GM18499 (cell line): ENCODE data around the gene GARIN1A.
"Not testable (repeated sequence)": the region's sequence is repeated elsewhere in the genome, so short reads cannot be mapped to it uniquely, and the experiment has no call there.

Source experiments
- ATAC-seq: cut with Tn5 transposase; IDR thresholded peaks from one replicate; pipeline ENCODE4 v1.9.1; 2021; ENCODE audit warnings: moderate number of reproducible peaks; ENCODE audit not compliant: insufficient read depth, unreplicated experiment

GARIN1A gene

DNA sequence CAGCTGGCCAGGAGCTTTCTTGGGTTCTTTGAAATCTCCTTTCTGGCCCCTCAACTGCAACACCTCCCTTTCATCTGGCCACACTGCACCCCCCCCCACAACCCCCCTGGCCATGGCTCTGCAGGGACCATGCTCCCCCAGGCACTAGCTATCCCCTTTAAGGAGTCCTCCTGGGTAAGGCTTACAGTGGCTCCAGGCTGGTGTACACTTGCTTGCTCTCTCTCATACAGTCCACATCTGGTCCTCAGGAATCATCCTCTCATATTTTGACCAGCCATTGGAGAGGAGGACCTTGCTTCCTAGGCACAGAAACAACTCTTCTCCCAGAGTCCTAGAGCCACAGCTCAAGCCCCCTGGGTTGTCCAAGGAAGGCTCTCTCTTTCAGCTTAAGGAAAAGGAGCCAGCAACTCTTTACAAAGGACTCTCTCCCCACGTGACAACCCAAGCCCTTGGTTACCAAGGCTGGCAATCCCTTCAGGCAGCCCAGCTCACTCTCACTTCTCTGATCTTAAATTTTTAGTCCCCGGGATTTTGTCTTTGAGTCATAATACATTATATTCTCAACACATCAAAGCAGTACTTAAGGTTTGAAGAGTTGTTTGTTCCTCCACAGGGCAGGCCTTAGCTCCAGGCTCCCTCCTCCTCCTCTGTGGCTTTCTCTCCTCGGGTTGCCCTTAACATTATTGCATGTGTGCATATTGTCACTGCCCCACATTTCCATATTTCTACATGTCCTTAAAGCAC, 9.9 kb downstream of the GARIN1A start:
- no peak for ATAC-seq

DNA sequence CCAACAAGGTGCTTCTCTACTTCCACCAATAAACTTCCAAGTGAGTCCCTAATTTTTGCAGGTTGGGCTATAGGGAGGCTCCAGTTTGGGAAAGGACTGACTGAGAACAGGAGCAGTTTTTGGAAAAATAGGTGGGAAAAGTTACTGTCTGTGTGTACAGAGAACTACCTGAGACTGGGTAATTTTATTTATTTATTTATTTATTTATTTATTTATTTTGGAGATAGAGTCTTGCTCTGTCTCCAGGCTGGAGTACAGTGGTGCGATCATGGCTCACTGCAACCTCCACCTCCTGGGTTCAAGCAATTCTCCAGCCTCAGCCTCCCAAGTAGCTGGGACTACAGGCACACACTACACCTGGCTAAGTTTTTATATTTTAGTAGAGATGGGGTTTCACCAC, 11.2 kb downstream of the GARIN1A start:
- ATAC-seq, result not testable (repeated sequence)

GRCh38 chr7:128683738-128684137, 11.6 kb downstream of the GARIN1A start:
- ATAC-seq, result not testable (repeated sequence)

GRCh38 chr7:128687131-128687530, 15.0 kb downstream of the GARIN1A start:
- no peak for ATAC-seq

DNA sequence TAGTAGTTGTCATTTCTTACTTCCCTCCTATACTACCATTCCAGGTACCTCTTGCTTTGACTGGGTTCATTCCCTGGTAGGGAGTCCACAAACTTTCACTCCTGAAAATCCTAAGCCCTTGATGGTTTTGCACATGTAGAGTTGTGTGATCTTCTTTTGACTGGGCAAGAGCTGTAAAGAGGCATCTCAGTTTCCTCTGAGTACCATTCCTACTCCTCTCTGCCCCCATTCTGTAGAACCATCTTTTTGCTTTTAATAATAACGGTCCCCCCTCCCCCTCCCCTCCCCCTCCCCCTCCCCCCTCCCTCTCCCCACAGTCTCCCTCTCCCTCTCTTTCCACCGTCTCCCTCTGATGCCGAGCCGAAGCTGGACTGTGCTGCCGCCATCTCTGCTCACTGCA, 16.4 kb downstream of the GARIN1A start:
- ATAC-seq, result no peak

- ATAC-seq, result not testable (repeated sequence)
These were observed 17.3 kb downstream of the GARIN1A start for GRCh38 chr7:128689161-128689935.

DNA sequence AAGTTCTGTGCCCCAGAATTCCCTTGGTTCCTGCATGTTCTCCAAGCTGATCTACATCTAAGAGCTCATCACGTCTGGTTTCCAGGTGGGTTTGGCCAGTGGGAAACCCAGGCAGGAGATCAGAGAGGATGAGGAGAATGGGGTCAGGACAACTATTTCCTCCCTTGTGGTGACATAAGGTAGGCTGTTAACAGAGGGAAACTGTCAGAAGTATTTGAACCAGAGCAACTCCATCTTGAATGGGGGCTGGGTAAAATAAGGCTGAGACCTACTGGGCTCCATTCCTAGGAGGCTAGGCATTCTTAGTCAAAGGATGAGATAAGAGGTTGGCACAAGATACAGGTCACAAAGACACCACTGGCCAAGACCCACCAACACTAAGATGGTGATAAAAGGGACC, 19.1 kb downstream of the GARIN1A start:
- ATAC-seq, result no peak

DNA sequence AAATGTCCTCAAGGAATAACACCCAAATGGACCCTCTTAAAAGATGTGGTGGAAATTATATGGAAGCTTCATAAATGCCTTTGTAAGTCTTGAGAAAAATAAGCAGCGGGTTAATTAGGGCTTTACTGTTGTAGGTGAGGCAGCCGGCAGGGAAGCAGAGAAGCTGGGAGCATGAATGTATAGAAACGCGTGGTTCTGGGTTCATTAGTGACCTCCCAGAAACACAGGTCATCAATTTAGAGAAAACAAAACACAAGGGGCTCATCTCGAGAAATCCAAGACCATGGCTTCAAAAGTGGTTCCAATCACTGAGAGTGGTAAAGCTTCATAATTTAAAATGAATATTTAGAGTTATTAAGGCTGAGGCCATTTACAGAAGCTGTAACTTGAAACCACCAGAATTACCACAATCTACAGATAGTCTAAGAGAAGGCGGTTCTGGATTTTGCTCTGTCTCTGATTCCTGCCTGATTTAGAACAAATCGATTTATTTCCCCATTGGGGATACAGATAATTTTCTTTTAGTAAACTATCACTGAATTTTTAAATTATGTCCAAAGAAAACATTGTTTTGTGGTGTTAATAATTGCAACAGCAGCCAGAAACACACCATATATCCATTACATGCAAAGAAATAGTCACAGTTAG, 20.7 kb downstream of the GARIN1A start:
- no peak for ATAC-seq

GRCh38 chr7:128693373-128694015, 21.4 kb downstream of the GARIN1A start:
- no peak for ATAC-seq

DNA sequence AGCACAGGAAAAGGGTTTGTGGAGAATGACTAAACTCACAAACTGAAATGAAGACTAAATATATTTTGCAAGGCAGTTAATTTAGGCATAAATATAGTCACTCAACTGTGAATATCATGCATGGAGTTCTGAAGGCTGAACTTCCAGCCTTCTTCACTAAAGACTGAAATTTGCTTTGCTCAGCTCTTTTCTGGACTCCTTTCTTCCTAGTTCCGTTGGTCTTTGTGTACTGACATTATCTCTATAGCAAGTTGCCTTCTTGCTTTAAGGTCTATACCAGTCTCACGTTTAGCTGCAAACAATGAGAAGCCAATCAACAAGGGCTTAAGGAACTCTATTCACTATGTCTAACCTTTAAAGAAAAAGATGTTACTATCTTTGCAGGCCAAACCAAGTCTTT, 22.6 kb downstream of the GARIN1A start:
- ATAC-seq, result no peak

DNA sequence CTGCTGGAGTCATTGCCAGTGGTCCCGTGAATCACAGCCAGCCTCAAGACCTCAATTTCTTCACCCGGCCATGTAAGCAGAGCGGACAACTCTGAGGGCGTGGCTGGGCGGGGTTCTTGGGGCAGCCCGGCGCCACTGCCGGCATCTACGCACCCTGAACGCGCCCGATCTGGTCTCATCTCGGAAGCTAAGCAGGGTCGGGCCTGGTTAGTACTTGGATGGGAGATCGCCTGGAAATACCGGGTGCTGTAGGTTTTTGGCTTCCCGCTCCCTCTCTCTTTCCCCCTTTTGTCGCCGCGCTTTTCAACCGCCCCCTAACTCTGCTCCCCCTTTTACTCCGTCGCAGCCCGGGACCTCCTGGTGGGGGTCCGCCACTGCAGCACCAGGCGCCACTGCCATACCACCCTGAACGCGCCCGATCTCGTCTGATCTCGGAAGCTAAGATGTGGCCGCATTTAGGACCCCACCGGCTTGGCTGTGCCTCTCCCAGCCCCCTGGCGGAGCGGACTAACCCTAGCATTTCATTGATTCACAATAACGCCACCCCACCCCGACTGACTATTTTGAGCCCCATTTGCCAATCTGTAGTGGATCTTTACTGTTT, 25.3 kb downstream of the GARIN1A start:
- no peak for ATAC-seq

GRCh38 chr7:128699196-128699712, 27.2 kb downstream of the GARIN1A start:
- no peak for ATAC-seq

DNA sequence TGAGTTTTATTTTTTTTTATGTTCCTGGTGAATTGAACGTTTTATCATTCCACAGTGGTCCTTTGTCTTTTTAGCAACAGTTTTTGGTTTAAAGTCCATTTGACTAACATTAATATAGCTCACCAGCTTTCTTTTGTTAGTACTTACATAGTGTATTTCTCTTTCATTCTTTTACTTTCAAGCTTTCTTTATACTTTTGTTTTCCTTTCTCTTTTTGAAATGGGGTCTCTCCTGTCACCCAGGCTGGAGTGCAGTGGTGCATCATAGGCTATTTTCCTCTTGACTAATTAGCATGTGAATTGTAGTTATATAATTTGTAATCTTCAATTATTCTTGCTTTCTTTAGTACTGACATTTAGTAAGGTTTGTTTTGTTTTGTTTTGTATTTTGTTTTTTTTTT, 27.8 kb downstream of the GARIN1A start:
- no peak for ATAC-seq

- no peak for ATAC-seq
These were observed 29.1 kb downstream of the GARIN1A start for GRCh38 chr7:128701062-128701785.

DNA sequence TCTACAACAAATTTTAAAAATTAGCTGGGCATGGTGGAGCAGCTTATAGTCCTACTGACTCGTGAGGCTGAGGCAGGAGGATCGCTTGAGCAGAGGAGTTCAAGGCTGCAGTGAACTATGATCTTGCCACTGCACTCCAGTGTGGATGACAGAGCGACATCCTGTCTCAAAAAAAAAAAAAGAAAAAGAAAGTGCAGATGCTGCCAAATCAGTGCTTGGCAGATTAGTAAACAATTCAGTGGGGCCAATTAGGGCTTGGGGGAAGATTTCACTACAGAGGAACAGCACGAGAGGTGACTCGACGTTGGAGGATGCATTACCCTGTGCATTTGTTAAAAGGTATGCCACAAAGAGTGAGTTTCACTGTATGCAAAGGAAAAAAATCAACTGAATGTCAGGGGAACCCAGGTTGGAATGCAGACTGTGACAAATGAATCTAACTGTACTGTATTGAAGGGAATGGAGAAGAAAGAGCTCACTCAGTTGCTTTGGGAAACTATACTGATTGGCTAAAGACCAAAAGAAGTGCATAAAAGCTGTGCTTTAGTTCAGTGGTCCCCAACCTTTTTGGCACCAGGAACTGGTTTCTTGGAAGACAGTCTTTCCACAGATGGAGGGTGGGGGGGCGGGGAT, 31.6 kb downstream of the GARIN1A start:
- no peak for ATAC-seq

GRCh38 chr7:128705891-128706333, 33.8 kb downstream of the GARIN1A start:
- ATAC-seq, result no peak

GRCh38 chr7:128707752-128708151, 35.7 kb downstream of the GARIN1A start:
- no peak for ATAC-seq

- no peak for ATAC-seq
These were observed 36.1 kb downstream of the GARIN1A start for GRCh38 chr7:128708235-128708634.

- ATAC-seq, result no peak
These were observed 36.7 kb downstream of the GARIN1A start for GRCh38 chr7:128708824-128709223.
